HCT116 (cell line): ENCODE measurements around the gene MACROD1. TPM values are rescaled to one million over a fixed set of nuclear protein-coding genes. Genes with fewer than 3 reads are reported as not detected.

Experiments
- ATAC-seq: fragments of 200-7000 bp; cut with Tn5 transposase; 2 replicates; pipeline ENCODE4 v1.9.1; 2020; ENCODE audit warnings: mild to moderate bottlenecking, moderate library complexity
- BruUV-seq: library from RNA; stranded (reverse); fragments of 400-500 nt; replicated peaks from 2 replicates; lab custom pipeline; 2021; lab: Mats Ljungman, UMichigan
- CTCF ChIA-PET: fragments of 300-600 bp; sonication (Branson Sonifier 250); formaldehyde crosslinking; loops from one replicate; lab custom pipeline; 2021; ENCODE audit warnings: antibody characterized with exemption; lab: Charles Lee
- POLR2A ChIA-PET: fragments of 300-600, 350-600 bp; sonication (Branson Sonifier 250); formaldehyde crosslinking; loops from one replicate; lab custom pipeline; 2021; ENCODE audit warnings: antibody characterized with exemption; lab: Charles Lee
- RAD21 ChIA-PET, 2 experiments: fragments of 300-600 bp; sonication (Branson Sonifier 250); formaldehyde crosslinking; loops; one replicate each; lab custom pipeline; 2023; ENCODE audit warnings: low total read pairs in 2 of 2; ENCODE audit not compliant: uncharacterized antibody in 2 of 2, unreplicated experiment in 2 of 2, low non-redundant PET in 1 of 2; lab: Charles Lee
- DNase-seq: peaks from one replicate; pipeline ENCODE4 v3.0.0-alpha.2; 2010; ENCODE audit warnings: low read depth, low spot score
- H2AFZ ChIP-seq: fragments of 200-600 bp; shearing (Covaris generic), sonication (generic); 2 replicates; pipeline ENCODE4 v1.6.1; 2017; ENCODE audit warnings: low read depth, mixed run types, mixed read lengths, antibody characterized with exemption, low read length; ENCODE audit not compliant: poor library complexity, severe bottlenecking
- H3K27ac ChIP-seq: 2 replicates; pipeline ENCODE4 v1.5.1; 2012; ENCODE audit warnings: low read depth, low read length
- H3K27me3 ChIP-seq: fragments of 200-600 bp; sonication (generic); 2 replicates; pipeline ENCODE4 v1.6.1; 2016; ENCODE audit warnings: mixed run types, low read length, mixed read lengths; ENCODE audit not compliant: insufficient read depth
- H3K36me3 ChIP-seq, 2 experiments: fragments of 200-500 bp in 1 of 2; fragments of 200-600 bp in 1 of 2; sonication (Bioruptor generic) in 1 of 2; sonication (generic) in 1 of 2; 2 replicates each; pipeline versions ENCODE4 v1.5.1 to v1.6.1; 2014 to 2016; ENCODE audit warnings: low read length in 2 of 2, inconsistent platforms in 1 of 2, mixed read lengths in 1 of 2, mixed run types in 1 of 2; ENCODE audit not compliant: insufficient read depth in 2 of 2, control insufficient read depth in 1 of 2
- H3K4me1 ChIP-seq, 2 experiments: fragments of 200-600 bp in 1 of 2; sonication (generic) in 1 of 2; 2 replicates each; pipeline versions ENCODE4 v1.5.1 to v1.6.1; 2012 to 2017; ENCODE audit warnings: low read length in 2 of 2, inconsistent platforms in 1 of 2, mild to moderate bottlenecking in 1 of 2, mixed read lengths in 1 of 2, mixed run types in 1 of 2, moderate library complexity in 1 of 2; ENCODE audit not compliant: insufficient read depth in 2 of 2, control insufficient read depth in 1 of 2
- H3K4me2 ChIP-seq: fragments of 200-600 bp; sonication (generic); 2 replicates; pipeline ENCODE4 v1.6.1; 2017; ENCODE audit warnings: mixed run types, low read length, mixed read lengths
- H3K4me3 ChIP-seq, 2 experiments: fragments of 200-600 bp in 1 of 2; sonication (generic) in 1 of 2; replicated peaks in 1 of 2; 2 replicates each; pipeline ENCODE4 v1.5.1; 2011 to 2016; ENCODE audit warnings: low read length in 2 of 2, control low read depth in 1 of 2, low read depth in 1 of 2, mild to moderate bottlenecking in 1 of 2, mixed read lengths in 1 of 2, mixed run types in 1 of 2
- H3K79me2 ChIP-seq: fragments of 200-600 bp; sonication (generic); 2 replicates; pipeline ENCODE4 v1.6.1; 2017; ENCODE audit warnings: mild to moderate bottlenecking, mixed run types, low read length, moderate library complexity, mixed read lengths; ENCODE audit not compliant: insufficient read depth
- H3K9ac ChIP-seq: fragments of 200-600 bp; sonication (generic); 2 replicates; pipeline ENCODE4 v1.6.1; 2016; ENCODE audit warnings: low read length, mixed read lengths
- H3K9me2 ChIP-seq: fragments of 200-600 bp; sonication (generic), shearing (Covaris generic); 2 replicates; pipeline ENCODE4 v1.6.1; 2017; ENCODE audit warnings: mixed run types, mild to moderate bottlenecking, moderate library complexity; ENCODE audit not compliant: insufficient read depth
- H3K9me3 ChIP-seq, 2 experiments: fragments of 200-500 bp in 1 of 2; fragments of 200-600 bp in 1 of 2; sonication (Bioruptor generic) in 1 of 2; sonication (generic) in 1 of 2; 2 replicates each; pipeline ENCODE4 v1.6.1; 2014 to 2017; ENCODE audit warnings: low read length in 2 of 2, mixed read lengths in 2 of 2, inconsistent platforms in 1 of 2, low read depth in 1 of 2, mild to moderate bottlenecking in 1 of 2, mixed run types in 1 of 2, moderate library complexity in 1 of 2; ENCODE audit not compliant: control insufficient read depth in 1 of 2, insufficient read depth in 1 of 2
- H4K20me1 ChIP-seq: fragments of 200-600 bp; sonication (generic), shearing (Covaris generic); 2 replicates; pipeline ENCODE4 v1.6.1; 2017; ENCODE audit warnings: mixed run types, mild to moderate bottlenecking, moderate library complexity; ENCODE audit not compliant: insufficient read depth
- CBX3 ChIP-seq: IDR thresholded peaks from 2 replicates; pipeline ENCODE4 v1.6.1; 2012; ENCODE audit warnings: low read depth
- CEBPB ChIP-seq: IDR thresholded peaks from 2 replicates; pipeline ENCODE4 v1.6.1; 2012; ENCODE audit warnings: low read depth
- EGR1 ChIP-seq: IDR thresholded peaks from 2 replicates; pipeline ENCODE4 v1.6.1; 2012; ENCODE audit warnings: low read depth
- ELF1 ChIP-seq: IDR thresholded peaks from 2 replicates; pipeline ENCODE4 v1.6.1; 2012; ENCODE audit warnings: low read depth, borderline replicate concordance
- FOSL1 ChIP-seq: IDR thresholded peaks from 2 replicates; pipeline ENCODE4 v1.6.1; 2012; ENCODE audit warnings: low read depth
- POLR2AphosphoS5 ChIP-seq: IDR thresholded peaks from 2 replicates; pipeline ENCODE4 v1.6.1; 2011; ENCODE audit warnings: mild to moderate bottlenecking, low read depth, low read length, moderate library complexity
- RAD21 ChIP-seq: IDR thresholded peaks from 2 replicates; pipeline ENCODE4 v1.6.1; 2012; ENCODE audit warnings: low read depth, mild to moderate bottlenecking
- SIN3A ChIP-seq: IDR thresholded peaks from 2 replicates; pipeline ENCODE4 v1.6.1; 2012; ENCODE audit warnings: low read depth
- SP1 ChIP-seq: IDR thresholded peaks from 2 replicates; pipeline ENCODE4 v1.6.1; 2012; ENCODE audit warnings: low read depth
- SRF ChIP-seq: IDR thresholded peaks from 2 replicates; pipeline ENCODE4 v1.6.1; 2012; ENCODE audit warnings: low read depth
- YY1 ChIP-seq: IDR thresholded peaks from 2 replicates; pipeline ENCODE4 v1.6.1; 2011; ENCODE audit warnings: low read length, low read depth, moderate library complexity, mild to moderate bottlenecking; ENCODE audit not compliant: insufficient replicate concordance; ENCODE audit errors: extremely low read depth
- ZFX ChIP-seq: fragments of 450-650 bp; IDR thresholded peaks from 2 replicates; pipeline ENCODE4 v1.6.1; 2017
- ZNF274 ChIP-seq: fragments of 200-500 bp; sonication (Bioruptor generic); IDR thresholded peaks from 2 replicates; pipeline ENCODE4 v1.6.1; 2014; ENCODE audit warnings: mild to moderate bottlenecking, low read depth, low read length, inconsistent platforms
- intact Hi-C: fragments of 100-400 bp; cut with micrococcal nuclease; formaldehyde crosslinking; loops from 2 replicates; pipeline ENCODE4 v1.10.0; 2022
- total RNA-seq: library from RNA; stranded (reverse); gene quantifications from one replicate; pipeline ENCODE4 v1.2.1, GENCODE V29; 2021; ENCODE audit not compliant: unreplicated experiment
- TF ChIP-seq, protein P1 (sequence below): IDR thresholded peaks from 2 replicates; pipeline ENCODE4 v1.6.1; 2012
- TF ChIP-seq, protein P2 (sequence below): IDR thresholded peaks from 2 replicates; pipeline ENCODE4 v1.6.1; 2012; ENCODE audit warnings: low read depth

Gene MACROD1
- total RNA-seq, 1 experiment from 2014 or later, result 61.1 TPM

- ChIA-PET POLR2A (no interaction called here), RAD21 (no interaction called here), CTCF (no interaction called here)
- no peaks in the 10 kb centered on the region for H3K9me3 ChIP-seq
- DNase-seq (no peak), ATAC-seq (no peak)
- H2AFZ ChIP-seq, result no peak overlapping the region
- H3K79me2 ChIP-seq, result no peaks in the 10 kb centered on the region
- H3K27me3 ChIP-seq, result no peaks in the 10 kb centered on the region
- TF ChIP-seq POLR2AphosphoS5 (no peak), CEBPB (no peak), SP1 (no peak), SIN3A (no peak), SRF (no peak), ELF1 (no peak), EGR1 (no peak), CBX3 (no peak), ZFX (no peak), RAD21 (no peak), FOSL1 (no peak), ZNF274 (no peak), YY1 (no peak)
- TF ChIP-seq, protein P1, sequence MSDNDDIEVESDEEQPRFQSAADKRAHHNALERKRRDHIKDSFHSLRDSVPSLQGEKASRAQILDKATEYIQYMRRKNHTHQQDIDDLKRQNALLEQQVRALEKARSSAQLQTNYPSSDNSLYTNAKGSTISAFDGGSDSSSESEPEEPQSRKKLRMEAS, result no peak
- TF ChIP-seq, protein P2, sequence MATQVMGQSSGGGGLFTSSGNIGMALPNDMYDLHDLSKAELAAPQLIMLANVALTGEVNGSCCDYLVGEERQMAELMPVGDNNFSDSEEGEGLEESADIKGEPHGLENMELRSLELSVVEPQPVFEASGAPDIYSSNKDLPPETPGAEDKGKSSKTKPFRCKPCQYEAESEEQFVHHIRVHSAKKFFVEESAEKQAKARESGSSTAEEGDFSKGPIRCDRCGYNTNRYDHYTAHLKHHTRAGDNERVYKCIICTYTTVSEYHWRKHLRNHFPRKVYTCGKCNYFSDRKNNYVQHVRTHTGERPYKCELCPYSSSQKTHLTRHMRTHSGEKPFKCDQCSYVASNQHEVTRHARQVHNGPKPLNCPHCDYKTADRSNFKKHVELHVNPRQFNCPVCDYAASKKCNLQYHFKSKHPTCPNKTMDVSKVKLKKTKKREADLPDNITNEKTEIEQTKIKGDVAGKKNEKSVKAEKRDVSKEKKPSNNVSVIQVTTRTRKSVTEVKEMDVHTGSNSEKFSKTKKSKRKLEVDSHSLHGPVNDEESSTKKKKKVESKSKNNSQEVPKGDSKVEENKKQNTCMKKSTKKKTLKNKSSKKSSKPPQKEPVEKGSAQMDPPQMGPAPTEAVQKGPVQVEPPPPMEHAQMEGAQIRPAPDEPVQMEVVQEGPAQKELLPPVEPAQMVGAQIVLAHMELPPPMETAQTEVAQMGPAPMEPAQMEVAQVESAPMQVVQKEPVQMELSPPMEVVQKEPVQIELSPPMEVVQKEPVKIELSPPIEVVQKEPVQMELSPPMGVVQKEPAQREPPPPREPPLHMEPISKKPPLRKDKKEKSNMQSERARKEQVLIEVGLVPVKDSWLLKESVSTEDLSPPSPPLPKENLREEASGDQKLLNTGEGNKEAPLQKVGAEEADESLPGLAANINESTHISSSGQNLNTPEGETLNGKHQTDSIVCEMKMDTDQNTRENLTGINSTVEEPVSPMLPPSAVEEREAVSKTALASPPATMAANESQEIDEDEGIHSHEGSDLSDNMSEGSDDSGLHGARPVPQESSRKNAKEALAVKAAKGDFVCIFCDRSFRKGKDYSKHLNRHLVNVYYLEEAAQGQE, result no peak
- no peak overlapping the region for H3K9ac ChIP-seq
- H3K9me2 ChIP-seq, result no peaks in the 10 kb centered on the region
- H4K20me1 ChIP-seq, result no peaks in the 10 kb centered on the region
- no peak overlapping the region for H3K4me2 ChIP-seq
- no peak overlapping the region for H3K4me3 ChIP-seq
- H3K27ac ChIP-seq, result no peak overlapping the region
- H3K4me1 ChIP-seq, result peaks cover 0 to 3% of the 10 kb centered on the region in 2 experiments; a peak in 1 of 4 replicates
- intact Hi-C loops, result no loop called here
- no peaks in the 10 kb centered on the region for H3K36me3 ChIP-seq
- BruUV-seq, result no TSS peak
Measured at GRCh38 chr11:64078905-64079304, 87.0 kb downstream of the MACROD1 start.
